ENCODE measurements around the gene SLC7A9. TPM values are rescaled to one million over a fixed set of nuclear protein-coding genes. Genes with fewer than 3 reads are reported as not detected.

SLC7A9 gene
- total and polyA plus RNA-seq, 10 of the 15 experiments (the other 5 are each of a cell fraction or from before 2014, with no cell fraction given), result 0.13 to 0.17 TPM; not detected in 8

GRCh38 chr19:32818536-32818935, 51.0 kb downstream of the SLC7A9 start:
- no peak overlapping the region for H3K4me2 ChIP-seq (ENCODE audit: control insufficient read depth, insufficient read depth)
- peaks cover 6% of the 10 kb centered on the region; the same call in 1 of the 2 replicates for H3K4me1 ChIP-seq (ENCODE audit: control insufficient read depth, insufficient read depth, low read length)
- no peak overlapping the region for H3K9ac ChIP-seq (ENCODE audit: control insufficient read depth, insufficient read depth, low read length)
- BruUV-seq (replicated peaks), result no TSS peak
- peaks cover 0 to 3% of the 10 kb centered on the region in 2 experiments; a peak in 1 of 4 replicates for H3K27me3 ChIP-seq (replicated peaks in 1 of 2; ENCODE audit: control insufficient read depth in 2 of 2, insufficient read depth in 2 of 2, low read length in 1 of 2)
- FAIRE-seq, result no peak
- H3K4me3 ChIP-seq, result no peak overlapping the region
- H3K9me3 ChIP-seq (replicated peaks; ENCODE audit: control insufficient read depth, insufficient read depth, low read length), result no peaks in the 10 kb centered on the region
- H4K20me1 ChIP-seq (ENCODE audit: control insufficient read depth, insufficient read depth), result no peaks in the 10 kb centered on the region
- in situ Hi-C loops (cut with MboI) (no loop called here), intact Hi-C loops (cut with micrococcal nuclease; ENCODE audit: unreplicated experiment) (no loop called here)
- ChIA-PET POLR2A (interaction anchor here (0.9 kb wide), 1 partner anchor 9 kb away, joined by 3 read pairs; no protein-coding TSS in a partner anchor), RAD21 (ENCODE audit: unreplicated experiment) (no interaction called here), SMC1A (ENCODE audit: uncharacterized antibody, unreplicated experiment) (no interaction called here), CTCF (no interaction called here)
- WGBS (ENCODE audit: insufficient coverage, insufficient replicate concordance, low lambda C conversion rate, missing lambda C conversion rate), result 47% methylated on average over 8 of the region's 8 CpGs
- H3K27ac ChIP-seq (ENCODE audit: control insufficient read depth, insufficient read depth), result no peak overlapping the region
- no peak overlapping the region for H2AFZ ChIP-seq (ENCODE audit: control insufficient read depth, low read depth, low read length)
- no peaks in the 10 kb centered on the region for H3K36me3 ChIP-seq (ENCODE audit: control insufficient read depth in 2 of 2, insufficient read depth in 2 of 2, low read length in 1 of 2)
- ATAC-seq, result no peak
- no peak for DNase-seq (ENCODE audit: low read depth, low spot score)
- no peaks in the 10 kb centered on the region for H3K79me2 ChIP-seq (ENCODE audit: control insufficient read depth, insufficient read depth, low read length)
- TF ChIP-seq IKZF1 (conservative IDR thresholded peaks at IDR 0.05) (no peak), MYB (IDR thresholded peaks at IDR 0.05; ENCODE audit: borderline replicate concordance, low read depth, low read length) (no peak), ZBTB40 (IDR thresholded peaks at IDR 0.05; ENCODE audit: borderline replicate concordance) (no peak), PAX8 (IDR thresholded peaks at IDR 0.05) (no peak), PRDM15 (CRISPR knock-in tag; IDR thresholded peaks at IDR 0.05) (no peak), CTCF (IDR thresholded peaks at IDR 0.05 in 2 of 3, conservative IDR thresholded peaks at IDR 0.05 in 1 of 3; ENCODE audit: control insufficient read depth in 2 of 3, extremely low read depth in 1 of 3, insufficient read depth in 1 of 3, low read depth in 3 of 3, low read length in 3 of 3) (no peak)
- TF ChIP-seq, protein P1, sequence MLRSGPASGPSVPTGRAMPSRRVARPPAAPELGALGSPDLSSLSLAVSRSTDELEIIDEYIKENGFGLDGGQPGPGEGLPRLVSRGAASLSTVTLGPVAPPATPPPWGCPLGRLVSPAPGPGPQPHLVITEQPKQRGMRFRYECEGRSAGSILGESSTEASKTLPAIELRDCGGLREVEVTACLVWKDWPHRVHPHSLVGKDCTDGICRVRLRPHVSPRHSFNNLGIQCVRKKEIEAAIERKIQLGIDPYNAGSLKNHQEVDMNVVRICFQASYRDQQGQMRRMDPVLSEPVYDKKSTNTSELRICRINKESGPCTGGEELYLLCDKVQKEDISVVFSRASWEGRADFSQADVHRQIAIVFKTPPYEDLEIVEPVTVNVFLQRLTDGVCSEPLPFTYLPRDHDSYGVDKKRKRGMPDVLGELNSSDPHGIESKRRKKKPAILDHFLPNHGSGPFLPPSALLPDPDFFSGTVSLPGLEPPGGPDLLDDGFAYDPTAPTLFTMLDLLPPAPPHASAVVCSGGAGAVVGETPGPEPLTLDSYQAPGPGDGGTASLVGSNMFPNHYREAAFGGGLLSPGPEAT (IDR thresholded peaks at IDR 0.05; ENCODE audit: low read depth), result no peak
- TF ChIP-seq, protein P2, sequence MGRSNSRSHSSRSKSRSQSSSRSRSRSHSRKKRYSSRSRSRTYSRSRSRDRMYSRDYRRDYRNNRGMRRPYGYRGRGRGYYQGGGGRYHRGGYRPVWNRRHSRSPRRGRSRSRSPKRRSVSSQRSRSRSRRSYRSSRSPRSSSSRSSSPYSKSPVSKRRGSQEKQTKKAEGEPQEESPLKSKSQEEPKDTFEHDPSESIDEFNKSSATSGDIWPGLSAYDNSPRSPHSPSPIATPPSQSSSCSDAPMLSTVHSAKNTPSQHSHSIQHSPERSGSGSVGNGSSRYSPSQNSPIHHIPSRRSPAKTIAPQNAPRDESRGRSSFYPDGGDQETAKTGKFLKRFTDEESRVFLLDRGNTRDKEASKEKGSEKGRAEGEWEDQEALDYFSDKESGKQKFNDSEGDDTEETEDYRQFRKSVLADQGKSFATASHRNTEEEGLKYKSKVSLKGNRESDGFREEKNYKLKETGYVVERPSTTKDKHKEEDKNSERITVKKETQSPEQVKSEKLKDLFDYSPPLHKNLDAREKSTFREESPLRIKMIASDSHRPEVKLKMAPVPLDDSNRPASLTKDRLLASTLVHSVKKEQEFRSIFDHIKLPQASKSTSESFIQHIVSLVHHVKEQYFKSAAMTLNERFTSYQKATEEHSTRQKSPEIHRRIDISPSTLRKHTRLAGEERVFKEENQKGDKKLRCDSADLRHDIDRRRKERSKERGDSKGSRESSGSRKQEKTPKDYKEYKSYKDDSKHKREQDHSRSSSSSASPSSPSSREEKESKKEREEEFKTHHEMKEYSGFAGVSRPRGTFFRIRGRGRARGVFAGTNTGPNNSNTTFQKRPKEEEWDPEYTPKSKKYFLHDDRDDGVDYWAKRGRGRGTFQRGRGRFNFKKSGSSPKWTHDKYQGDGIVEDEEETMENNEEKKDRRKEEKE (IDR thresholded peaks at IDR 0.05), result no peak
